ENCODE results near the gene ZFHX2. TPM values are rescaled to one million over a fixed set of nuclear protein-coding genes. Genes with fewer than 3 reads are reported as not detected.

ZFHX2 gene
- total RNA-seq, 1 experiment from 2014 or later = 2.2 TPM

DNA sequence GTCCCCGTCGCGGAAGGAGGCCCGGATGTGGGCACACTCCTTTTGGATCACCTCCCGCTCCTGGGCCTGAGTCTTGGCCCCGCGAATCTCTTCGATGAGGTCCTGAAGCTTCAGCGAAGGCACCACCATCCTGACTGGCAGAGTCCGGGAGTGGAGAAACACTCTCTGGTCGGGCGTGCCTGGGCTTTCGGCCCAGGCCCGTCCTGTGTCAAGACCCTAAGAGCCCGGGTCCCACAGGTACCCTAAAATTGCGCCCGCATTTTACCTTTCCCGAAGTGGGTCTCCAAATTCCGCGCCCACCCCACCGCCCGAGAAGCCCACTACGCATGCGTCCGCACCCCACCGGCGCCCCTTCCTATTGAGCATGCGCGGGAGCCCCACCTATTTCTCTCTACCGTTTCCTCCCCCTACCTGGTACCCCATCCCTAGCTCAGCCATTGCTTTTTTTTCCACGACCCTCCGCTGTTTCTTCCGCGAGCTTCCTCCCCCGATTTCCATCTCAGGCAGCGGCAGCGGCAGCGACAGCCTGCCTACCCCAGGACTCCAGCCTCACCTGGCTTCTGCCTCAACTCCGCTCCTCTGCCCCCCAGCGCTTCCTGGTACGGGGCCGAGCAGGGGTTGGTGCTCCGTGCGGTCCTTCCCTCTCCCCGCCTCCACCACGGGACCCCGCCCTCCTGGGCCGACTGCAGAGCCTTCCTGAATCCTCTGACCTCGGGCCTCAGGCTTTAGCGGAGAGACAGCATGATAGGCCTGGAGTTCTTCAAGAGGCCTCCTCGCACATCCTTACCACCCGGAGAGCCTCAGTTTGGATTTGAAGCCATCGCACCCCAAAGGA lies 15.8 kb upstream of the ZFHX2 start, which contains the start of gene AP1G2:
Gene AP1G2, minus strand, starts transcription at position 606 of the 835 bp plus-strand sequence. Its CDS starts 477 bp downstream, at position 129.
- DNase-seq = peak; percentile 98
- Histone ChIP-seq H3K27me3 (ENCODE audit: control insufficient read depth, insufficient read depth, low read length) (no peaks in the 10 kb centered on the region), H3K36me3 (replicated peaks; ENCODE audit: control insufficient read depth, insufficient read depth, low read length) (peaks cover 24% of the 10 kb centered on the region), H3K4me3 (ENCODE audit: insufficient read depth, low read depth, low read length) (peak within 1 kb of the TSS; percentile 73)

- no peaks in the 10 kb centered on the region for H3K27me3 ChIP-seq (ENCODE audit: control insufficient read depth, insufficient read depth, low read length)
- DNase-seq = no peak
- peaks cover 30% of the 10 kb centered on the region for H3K36me3 ChIP-seq (replicated peaks; ENCODE audit: control insufficient read depth, insufficient read depth, low read length)
- peak overlapping the region; percentile 73 for H3K4me3 ChIP-seq (ENCODE audit: insufficient read depth, low read depth, low read length)
Measured at GRCh38 chr14:23566778-23567185, 15.2 kb upstream of the ZFHX2 start.

DNA sequence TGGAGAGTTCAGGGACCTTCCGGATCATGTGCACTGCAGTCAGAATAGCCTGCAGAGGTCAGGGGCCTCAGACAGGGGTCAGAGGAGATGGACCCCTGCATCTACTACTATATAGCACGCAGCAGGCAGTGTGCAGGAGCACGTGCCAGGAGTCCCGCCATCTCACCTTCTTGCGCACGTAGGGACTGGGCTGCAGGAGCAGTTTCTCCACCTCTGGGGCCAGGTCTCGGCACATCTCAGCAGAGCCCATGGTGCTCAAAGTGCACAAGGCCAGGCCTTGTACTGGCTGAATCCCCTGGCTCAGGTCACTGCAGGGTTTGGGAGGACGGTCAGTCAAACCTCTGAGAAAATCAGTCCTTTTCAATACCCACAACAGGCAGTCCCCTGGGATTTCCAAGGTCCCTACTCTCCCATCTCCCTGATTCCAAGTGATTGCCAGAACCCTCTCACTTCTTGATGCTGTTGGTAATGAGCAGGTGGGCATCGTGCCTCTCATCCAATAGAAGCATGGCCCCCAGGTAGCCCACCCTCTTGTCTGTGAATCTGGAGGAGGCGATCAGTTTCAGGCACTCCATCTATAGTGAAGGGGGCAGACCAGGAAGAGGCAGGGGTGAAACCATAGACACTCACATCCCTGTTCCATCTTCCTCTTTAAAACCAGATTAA lies 14.7 kb upstream of the ZFHX2 start:
- DNase-seq = no peak
- Histone ChIP-seq H3K27me3 (ENCODE audit: control insufficient read depth, insufficient read depth, low read length) (no peaks in the 10 kb centered on the region), H3K4me3 (ENCODE audit: insufficient read depth, low read depth, low read length) (peak overlapping the region; percentile 73; the same call in 1 of the 2 replicates), H3K36me3 (replicated peaks; ENCODE audit: control insufficient read depth, insufficient read depth, low read length) (peaks cover 35% of the 10 kb centered on the region)

DNA sequence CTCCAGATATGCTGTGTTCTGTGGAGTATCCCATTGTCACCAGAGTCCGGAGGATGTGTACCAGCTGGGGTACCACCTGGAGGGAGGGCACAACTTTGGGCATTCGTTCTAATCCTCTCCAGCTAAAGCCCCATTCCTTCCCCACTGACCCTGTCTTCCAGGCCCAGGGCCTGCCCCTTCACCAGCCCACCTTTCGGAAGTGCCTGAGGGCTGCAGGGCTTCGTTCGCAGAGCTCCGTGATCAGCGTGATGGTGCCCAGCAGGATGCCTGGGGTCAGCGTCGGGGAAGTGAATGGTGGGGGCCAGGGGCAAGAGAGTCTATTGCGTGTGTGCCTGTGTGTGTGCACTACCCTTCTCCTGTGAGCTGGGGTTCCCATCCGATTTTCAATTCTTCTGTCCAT lies 14.1 kb upstream of the ZFHX2 start:
- H3K36me3 ChIP-seq (replicated peaks; ENCODE audit: control insufficient read depth, insufficient read depth, low read length) = peaks cover 38% of the 10 kb centered on the region
- H3K27me3 ChIP-seq (ENCODE audit: control insufficient read depth, insufficient read depth, low read length) = no peaks in the 10 kb centered on the region
- no peak overlapping the region for H3K4me3 ChIP-seq (ENCODE audit: insufficient read depth, low read depth, low read length)
- DNase-seq = no peak

DNA sequence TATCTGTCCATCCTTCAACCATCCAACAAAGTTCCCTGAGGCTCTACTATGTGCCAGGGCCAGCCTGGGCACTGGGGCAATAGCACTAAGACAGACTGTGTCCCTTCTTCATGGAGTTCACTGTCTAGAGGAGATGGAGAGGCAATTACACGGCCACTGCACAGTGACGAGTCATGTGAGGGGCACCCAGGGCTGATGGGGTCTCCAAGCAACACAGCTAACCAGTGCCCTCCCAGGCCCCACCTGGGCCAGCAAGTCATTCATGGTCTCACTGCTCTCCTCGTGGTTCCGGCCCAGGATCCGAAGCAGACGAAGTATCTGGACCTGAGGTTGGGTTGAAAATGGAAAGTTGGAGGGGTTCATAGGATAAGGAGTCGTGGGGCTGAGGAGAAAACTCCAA lies 13.3 kb upstream of the ZFHX2 start:
- H3K36me3 ChIP-seq (replicated peaks; ENCODE audit: control insufficient read depth, insufficient read depth, low read length) = peaks cover 41% of the 10 kb centered on the region
- H3K27me3 ChIP-seq (ENCODE audit: control insufficient read depth, insufficient read depth, low read length) = no peaks in the 10 kb centered on the region
- DNase-seq = no peak
- H3K4me3 ChIP-seq (ENCODE audit: insufficient read depth, low read depth, low read length) = no peak overlapping the region

DNA sequence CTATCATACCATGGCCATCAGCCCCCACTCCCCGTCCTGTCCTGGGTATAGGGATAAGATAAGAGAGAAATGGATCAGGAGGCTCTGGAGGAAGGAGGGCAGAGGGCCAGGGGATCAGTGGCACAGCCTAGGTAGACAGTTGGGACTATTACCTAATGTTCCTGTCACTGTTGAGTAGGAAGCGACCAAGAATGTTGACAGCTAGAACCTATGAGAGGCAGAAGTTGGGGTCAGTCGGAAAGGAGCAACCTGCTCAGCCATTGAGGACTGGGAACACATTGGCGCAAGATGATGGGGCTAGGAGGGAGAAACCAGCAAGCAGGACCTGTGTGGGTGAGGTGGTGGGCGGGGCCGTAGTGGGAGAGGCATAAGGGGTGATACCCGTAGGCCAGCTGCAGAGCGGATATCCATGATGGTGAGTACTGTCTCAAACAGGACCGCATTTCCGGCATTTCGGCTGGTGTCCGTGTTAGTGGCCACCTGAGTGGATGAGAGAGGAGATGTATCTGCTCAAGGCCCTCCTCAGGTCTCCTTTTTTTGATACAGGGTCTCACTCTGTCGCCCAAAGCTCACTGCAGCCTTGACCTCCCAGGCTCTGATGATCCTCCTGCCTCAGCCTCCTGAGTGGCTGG lies 12.7 kb upstream of the ZFHX2 start:
- no peak for DNase-seq
- Histone ChIP-seq H3K27me3 (ENCODE audit: control insufficient read depth, insufficient read depth, low read length) (no peaks in the 10 kb centered on the region), H3K36me3 (replicated peaks; ENCODE audit: control insufficient read depth, insufficient read depth, low read length) (peaks cover 45% of the 10 kb centered on the region), H3K4me3 (ENCODE audit: insufficient read depth, low read depth, low read length) (no peak overlapping the region)

DNA sequence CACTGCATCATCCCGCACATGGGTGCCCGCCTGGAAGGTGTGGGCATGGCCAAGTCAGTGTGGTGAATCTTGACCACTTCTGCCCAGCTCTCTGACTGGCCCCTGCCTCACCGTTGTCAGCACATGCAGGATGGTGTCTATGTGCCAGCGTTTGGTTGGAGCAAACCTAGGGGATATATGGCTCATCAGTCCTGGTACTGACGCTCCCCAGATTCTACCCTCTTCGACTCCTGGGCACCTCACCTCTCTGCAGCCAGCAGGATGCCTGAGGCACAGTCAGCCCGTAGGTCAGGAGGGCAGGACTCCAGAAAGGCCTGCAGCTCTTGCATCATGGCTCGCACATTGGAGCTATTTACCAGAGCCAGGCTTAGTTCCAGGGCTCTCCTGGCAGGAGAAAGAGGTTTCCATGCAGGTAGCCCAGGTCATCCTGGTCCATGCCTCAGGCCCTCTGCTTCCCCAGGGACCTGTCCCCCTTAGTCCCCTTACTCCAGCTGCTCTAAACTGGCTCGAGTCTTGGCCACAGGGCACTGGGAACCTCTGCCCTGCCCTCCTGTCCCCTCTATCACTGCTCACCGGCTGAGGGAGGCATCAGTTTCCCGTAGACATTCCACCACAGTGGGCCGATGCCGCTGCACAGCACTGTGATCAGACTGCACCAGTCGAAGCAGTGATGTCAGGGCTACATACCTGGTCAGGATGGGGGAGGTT lies 12.1 kb upstream of the ZFHX2 start:
- no peak for DNase-seq
- Histone ChIP-seq H3K27me3 (ENCODE audit: control insufficient read depth, insufficient read depth, low read length) (no peaks in the 10 kb centered on the region), H3K36me3 (replicated peaks; ENCODE audit: control insufficient read depth, insufficient read depth, low read length) (peaks cover 46% of the 10 kb centered on the region), H3K4me3 (ENCODE audit: insufficient read depth, low read depth, low read length) (no peak overlapping the region)

DNA sequence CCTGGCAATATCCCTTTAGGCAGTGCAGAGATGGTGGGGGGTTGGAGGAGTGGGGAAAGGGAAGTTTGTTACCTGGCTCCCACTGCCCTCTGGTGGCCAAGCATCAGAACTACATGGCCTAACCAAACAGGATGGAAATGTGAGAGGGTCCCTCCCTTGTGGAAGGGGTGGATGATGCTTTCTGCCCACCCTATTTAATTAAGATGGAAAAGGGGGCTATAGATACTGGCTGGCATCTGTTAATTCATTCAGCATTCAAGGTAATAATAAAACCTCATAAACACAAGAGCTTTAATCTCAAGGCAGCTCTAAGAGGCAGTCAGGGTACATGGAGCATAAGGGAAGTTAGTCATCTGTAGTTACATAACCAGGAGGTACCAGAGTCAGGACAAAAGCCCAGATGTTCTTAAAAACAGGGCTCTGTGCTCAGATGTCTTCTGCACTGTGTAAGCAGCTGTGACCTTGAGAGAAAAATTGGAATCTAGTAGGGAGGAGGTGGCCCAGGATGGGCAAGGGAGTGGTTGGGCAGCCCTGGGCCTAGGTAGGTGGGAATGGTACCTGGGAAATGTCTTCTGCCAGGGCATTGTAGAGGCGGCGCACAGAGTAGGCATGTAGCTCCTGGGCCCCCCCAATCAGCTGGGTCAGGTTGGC lies 11.4 kb upstream of the ZFHX2 start:
- H3K36me3 ChIP-seq (replicated peaks; ENCODE audit: control insufficient read depth, insufficient read depth, low read length) = peaks cover 51% of the 10 kb centered on the region
- H3K4me3 ChIP-seq (ENCODE audit: insufficient read depth, low read depth, low read length) = no peak overlapping the region
- no peaks in the 10 kb centered on the region for H3K27me3 ChIP-seq (ENCODE audit: control insufficient read depth, insufficient read depth, low read length)
- peak; percentile 89 for DNase-seq

DNA sequence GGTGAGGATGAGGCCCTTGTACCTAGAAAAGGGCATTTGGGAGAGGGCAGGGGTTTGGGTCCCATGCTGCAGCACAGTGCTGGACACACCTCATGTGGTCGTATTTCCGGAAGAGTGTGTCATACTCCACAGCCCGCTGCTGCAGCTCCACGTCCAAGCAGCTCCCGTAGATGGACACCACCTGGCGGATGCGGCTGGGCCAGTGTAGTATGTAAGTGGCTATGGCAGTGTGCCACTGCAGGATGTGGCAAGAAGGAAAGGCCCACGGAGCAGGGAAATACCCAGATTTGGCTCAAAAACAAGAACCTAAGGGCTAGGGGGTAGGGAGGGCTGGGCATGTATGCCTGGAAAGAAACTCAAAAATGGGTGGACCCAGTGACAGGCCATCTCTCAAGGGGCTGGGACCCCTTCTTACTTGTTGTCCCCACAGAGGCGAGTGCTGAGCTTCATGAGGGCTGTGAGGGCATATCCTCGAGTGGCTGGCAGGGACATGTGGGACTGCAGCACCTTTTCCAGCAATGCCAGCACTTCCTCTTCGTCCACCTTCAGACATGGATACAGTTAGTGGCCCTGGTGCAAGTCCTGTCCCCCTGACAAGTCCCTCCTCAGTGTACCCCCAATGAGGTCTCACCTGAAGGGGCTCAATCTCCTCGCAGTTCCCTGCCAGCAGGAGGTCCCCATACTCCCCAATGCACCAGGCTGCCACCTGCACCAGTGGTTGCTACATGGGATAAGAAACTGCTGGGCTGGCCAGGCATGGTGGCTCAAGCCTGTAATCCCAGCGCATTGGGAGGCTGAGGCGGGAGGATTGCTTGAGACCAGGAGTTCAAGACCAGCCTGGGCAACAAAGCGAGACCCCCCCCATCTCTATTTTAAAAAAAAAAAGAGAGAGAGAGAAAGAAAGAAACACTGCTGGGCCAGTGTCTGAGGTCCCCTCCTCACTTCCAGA lies 10.6 kb upstream of the ZFHX2 start:
- Histone ChIP-seq H3K4me3 (ENCODE audit: insufficient read depth, low read depth, low read length) (no peak overlapping the region), H3K36me3 (replicated peaks; ENCODE audit: control insufficient read depth, insufficient read depth, low read length) (peaks cover 51% of the 10 kb centered on the region), H3K27me3 (ENCODE audit: control insufficient read depth, insufficient read depth, low read length) (no peaks in the 10 kb centered on the region)
- no peak for DNase-seq

- Histone ChIP-seq H3K27me3 (ENCODE audit: control insufficient read depth, insufficient read depth, low read length) (no peaks in the 10 kb centered on the region), H3K36me3 (replicated peaks; ENCODE audit: control insufficient read depth, insufficient read depth, low read length) (peaks cover 51% of the 10 kb centered on the region), H3K4me3 (ENCODE audit: insufficient read depth, low read depth, low read length) (no peak overlapping the region)
- DNase-seq = no peak
Measured at GRCh38 chr14:23561259-23561658, 9.7 kb upstream of the ZFHX2 start.

GRCh38 chr14:23559926-23560520 lies 8.5 kb upstream of the ZFHX2 start:
- no peaks in the 10 kb centered on the region for H3K27me3 ChIP-seq (ENCODE audit: control insufficient read depth, insufficient read depth, low read length)
- H3K4me3 ChIP-seq (ENCODE audit: insufficient read depth, low read depth, low read length) = no peak overlapping the region
- no peak for DNase-seq
- peaks cover 42% of the 10 kb centered on the region for H3K36me3 ChIP-seq (replicated peaks; ENCODE audit: control insufficient read depth, insufficient read depth, low read length)

DNA sequence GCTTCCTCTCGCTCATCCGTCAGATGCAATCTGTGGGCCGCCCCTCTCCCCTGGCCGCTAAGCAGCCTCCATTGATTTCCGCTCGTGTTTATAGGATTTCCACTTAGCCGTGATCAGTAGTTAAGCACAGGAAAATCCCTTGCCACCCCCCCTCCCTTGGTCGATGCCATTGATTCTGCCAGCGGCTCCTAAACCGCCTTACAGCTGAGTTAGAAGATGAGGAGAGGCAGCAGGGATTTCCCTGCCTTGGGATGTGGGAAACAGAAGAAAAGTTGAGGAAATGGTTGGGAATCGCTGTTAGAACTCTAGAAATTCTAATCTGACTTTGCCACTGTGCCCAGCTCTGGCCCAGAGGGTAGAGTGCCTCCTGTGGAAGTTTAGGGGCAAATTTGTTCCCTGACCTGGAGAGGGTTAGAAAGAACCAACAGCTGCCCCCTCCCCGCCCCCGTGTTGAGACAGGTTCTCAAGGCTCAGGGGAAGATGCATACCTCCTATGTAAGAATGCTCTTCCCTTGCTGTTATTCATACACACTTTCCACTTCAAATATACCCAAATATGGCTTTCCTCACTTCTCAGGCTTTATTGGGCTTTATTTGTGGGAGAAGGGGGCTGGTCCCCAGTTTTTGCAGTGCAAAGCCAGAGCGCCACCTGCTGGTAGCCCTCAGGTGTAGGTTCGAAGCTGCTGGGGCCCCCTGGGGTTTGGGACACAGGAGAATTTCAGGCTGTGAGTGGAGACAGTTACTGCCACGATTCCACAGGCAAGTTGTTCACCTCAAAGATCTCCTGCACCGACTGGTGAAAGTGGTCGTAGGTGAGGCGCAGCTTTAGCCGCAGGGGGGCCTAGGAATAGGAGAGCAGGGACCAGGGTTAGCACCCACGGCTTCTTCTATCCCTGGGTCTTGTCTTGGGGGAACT lies 7.7 kb upstream of the ZFHX2 start:
- H3K36me3 ChIP-seq (replicated peaks; ENCODE audit: control insufficient read depth, insufficient read depth, low read length) = peaks cover 35% of the 10 kb centered on the region
- H3K4me3 ChIP-seq (ENCODE audit: insufficient read depth, low read depth, low read length) = no peak overlapping the region
- no peaks in the 10 kb centered on the region for H3K27me3 ChIP-seq (ENCODE audit: control insufficient read depth, insufficient read depth, low read length)
- peak; percentile 87 for DNase-seq
